ENCODE results near the gene CYP27C1.
"Not testable (repeated sequence)": the region's sequence is repeated elsewhere in the genome, so short reads cannot be mapped to it uniquely, and the experiment has no call there.

CYP27C1 gene

DNA sequence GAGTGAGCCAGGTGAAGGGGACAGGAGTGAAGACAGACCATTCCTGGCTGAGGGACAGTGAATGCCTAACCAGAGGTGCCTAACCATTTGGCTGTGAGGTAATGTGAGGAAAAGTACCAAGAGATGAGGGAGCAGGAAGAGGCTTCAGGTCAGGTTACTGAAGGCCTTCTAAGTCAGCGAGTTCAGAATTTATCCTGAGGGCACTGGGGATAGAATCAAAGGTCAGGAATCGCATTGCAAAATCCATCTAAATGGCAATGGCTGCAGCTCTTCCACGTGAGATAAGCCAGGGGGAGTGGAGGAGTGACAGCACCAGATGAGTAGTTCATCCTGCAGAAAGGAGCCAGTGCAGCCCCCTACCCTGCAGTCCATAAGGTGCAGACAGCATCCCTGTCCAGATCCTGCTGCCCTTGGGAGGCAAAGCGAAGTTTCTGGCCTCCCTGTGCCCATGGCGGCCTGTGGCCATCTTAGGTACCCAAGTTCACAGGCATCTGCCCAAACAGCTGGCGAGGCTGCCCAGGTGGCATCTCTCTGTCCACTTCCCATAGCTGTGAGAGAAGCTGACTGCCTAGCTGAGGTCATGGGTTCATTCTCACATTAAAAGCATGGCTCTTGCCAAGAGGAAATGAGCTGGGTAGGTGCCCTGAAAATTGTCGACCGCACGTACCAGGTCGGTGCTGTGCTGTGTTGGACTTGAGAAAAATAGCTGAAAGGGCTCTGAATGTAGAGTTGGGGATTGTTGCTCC lies 49.5 kb downstream of the CYP27C1 start:
- no peak for DNase-seq (ENCODE audit: low read depth in 2 of 2)

- no peak for DNase-seq (ENCODE audit: low read depth in 2 of 2)
Measured at GRCh38 chr2:127170021-127170420, 50.1 kb downstream of the CYP27C1 start.

- no peak for DNase-seq (ENCODE audit: low read depth in 2 of 2)
Measured at GRCh38 chr2:127169066-127169660, 50.9 kb downstream of the CYP27C1 start.

GRCh38 chr2:127166231-127166860 lies 53.8 kb downstream of the CYP27C1 start:
- DNase-seq (ENCODE audit: low read depth in 2 of 2), result no peak

GRCh38 chr2:127165539-127165935 lies 54.6 kb downstream of the CYP27C1 start:
- DNase-seq (ENCODE audit: low read depth in 2 of 2), result no peak

DNA sequence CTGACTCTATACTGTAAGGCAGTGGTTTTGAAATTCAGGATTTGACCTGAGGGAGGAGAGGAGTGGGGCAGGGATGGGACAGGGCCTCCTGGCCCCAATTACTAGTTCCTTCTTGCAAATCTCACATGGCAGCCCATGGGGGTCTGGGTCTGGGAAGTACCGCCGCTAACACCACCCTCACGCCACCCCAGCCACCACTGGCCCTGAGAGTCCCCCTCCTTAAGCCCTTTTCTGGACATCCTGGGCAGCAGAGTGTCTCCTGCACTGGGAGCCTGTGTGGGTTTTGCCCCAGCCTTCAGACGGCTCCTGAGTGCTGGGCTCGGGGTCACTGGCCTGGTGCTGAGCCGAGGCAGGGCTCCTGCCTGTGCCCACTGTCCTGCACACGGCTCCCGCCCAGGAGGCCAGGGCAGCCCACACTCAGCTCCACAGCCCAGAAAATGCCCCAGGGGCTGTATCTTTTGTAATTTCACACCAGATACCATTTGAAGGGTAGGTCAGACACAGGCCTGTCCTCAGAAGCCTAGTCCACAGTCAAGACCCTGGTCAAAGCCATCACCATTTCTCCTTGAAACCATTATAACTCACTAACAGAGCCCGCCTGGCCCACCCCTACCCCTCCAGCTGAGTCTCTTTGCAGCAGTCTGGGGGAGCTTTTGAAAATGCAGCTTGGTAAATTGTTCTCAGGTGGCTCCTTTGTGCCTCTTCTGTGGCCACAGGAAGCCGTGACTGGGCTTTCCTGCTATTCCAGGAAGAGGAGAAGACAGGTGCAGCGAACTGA lies 55.1 kb downstream of the CYP27C1 start:
- DNase-seq (ENCODE audit: low read depth in 2 of 2), result no peak

DNA sequence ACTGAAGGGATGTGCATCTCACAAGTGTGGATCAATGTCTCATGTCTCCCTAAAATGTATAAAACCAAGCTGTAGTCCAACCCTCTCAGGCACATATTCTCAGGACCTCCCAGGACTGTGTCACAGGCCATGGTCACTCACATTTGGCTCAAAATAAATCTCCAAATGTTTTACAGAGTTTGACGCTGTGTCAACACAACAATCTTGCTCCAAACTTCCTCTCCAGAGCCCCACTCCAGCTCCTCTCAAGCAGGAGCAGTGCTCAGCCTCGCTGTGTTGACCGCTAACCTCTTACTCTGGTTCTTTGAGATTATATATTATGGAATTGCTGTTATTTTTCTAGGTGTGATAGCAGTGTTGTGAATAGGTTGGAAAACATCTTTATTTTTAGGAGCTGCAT lies 56.2 kb downstream of the CYP27C1 start:
- DNase-seq (ENCODE audit: low read depth in 2 of 2), result no peak

GRCh38 chr2:127163090-127163406 lies 57.1 kb downstream of the CYP27C1 start:
- not testable (repeated sequence) for DNase-seq (ENCODE audit: low read depth in 2 of 2)

DNA sequence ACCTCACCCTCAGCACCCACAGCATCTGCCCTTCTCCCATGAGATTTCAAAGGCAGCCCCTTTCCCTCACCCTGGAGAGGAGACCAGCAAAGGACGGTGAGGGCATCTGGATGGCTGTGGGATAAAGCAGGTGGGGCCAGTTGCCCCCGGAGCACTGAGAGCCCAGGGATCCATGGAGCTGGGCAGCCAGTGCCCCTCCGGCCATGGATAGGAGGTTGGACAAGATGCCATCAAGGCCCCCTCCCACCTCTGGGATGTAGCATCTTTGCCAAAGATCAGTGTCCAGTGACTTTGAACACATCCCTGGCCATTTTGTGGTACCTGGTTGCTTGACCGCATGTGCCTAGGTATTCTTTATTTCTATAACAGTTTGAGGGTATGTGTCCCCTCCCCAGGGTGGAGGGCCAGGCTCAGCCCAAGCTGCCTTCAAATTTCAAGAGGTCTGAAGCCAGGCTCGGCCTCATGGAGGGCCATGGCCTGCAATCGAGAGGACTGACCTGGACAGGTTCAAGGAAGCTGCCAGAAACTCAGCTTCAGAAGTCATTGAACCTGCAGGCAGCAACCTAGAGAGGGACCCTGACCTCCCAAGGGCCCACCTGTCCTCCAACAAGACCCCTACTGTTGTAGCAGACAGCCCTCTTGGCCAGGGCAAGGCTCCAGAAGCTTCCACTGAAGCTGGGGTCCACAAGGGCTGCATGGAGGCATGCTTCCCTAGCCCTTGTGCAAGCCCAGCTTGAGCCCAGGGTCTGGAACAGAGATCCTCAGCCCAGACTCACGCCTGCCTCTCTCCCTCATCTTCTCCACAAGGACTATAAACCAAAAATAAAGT lies 57.6 kb downstream of the CYP27C1 start:
- DNase-seq (ENCODE audit: low read depth in 2 of 2), result no peak

DNA sequence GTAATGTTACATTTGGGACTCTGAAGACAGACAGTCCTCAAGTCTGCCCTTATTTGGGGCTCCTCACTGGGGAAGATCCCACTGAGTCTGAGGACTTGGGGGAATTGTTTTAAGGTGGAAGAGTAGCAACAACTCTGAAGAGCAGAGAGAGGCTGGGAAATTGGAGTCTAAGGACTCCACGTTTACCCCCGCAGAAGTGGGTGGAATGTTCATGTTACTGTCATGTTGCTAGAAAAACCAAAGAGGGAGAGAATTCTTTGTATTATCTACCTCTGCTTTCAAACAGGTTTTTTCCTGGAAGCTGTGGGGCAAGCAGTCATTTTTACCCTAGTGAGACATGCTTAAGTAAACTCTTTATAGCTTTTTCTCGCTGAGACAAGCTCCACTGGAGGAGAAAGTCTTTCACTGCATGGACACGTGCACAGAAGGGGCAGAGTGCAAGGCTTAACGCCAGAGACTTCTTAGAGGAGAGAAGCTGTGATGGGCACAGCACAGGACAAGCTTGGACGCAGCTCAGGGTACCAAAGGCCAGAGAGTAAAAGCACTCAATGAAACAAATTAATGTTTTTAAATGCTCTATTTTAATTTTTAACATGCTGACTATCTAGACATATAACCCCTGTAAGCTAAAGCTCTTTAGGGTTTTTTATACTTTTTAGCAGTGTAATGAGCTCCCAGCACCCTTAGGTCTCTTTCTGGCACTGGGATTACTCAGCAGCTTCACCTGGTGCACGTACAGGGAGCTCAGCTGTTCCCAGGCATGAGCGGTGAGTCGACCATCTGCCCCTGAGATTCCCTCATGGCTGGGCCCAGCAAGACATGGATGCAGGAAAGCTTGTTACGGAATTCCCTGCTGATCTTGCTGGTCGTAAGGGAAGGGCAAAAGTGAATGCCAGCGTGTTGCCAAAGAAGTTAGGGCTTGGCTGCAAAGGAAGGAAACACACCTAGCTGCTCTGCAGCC lies 58.6 kb downstream of the CYP27C1 start:
- DNase-seq (ENCODE audit: low read depth in 2 of 2), result no peak

GRCh38 chr2:127160676-127161075 lies 59.4 kb downstream of the CYP27C1 start:
- no peak for DNase-seq (ENCODE audit: low read depth in 2 of 2)

DNA sequence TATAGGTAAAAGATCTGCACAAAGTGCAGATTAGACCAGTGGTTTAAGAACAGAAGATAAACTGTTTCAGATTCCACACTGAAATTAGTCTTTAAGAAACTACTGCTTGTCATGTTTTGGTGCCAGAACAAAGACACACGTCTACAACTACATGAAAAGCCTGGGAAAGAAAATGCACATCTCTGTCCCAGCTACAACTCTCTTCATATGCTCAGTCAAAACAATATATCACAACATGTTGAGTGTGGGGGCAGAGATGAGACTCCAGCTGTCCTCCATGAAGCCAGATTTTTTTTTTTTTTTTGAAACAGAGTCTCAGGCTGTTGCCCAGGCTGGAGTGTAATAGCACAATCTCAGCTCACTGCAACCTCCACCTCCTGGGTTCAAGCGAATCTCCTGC lies 60.6 kb downstream of the CYP27C1 start:
- DNase-seq (ENCODE audit: low read depth in 2 of 2), result no peak

DNA sequence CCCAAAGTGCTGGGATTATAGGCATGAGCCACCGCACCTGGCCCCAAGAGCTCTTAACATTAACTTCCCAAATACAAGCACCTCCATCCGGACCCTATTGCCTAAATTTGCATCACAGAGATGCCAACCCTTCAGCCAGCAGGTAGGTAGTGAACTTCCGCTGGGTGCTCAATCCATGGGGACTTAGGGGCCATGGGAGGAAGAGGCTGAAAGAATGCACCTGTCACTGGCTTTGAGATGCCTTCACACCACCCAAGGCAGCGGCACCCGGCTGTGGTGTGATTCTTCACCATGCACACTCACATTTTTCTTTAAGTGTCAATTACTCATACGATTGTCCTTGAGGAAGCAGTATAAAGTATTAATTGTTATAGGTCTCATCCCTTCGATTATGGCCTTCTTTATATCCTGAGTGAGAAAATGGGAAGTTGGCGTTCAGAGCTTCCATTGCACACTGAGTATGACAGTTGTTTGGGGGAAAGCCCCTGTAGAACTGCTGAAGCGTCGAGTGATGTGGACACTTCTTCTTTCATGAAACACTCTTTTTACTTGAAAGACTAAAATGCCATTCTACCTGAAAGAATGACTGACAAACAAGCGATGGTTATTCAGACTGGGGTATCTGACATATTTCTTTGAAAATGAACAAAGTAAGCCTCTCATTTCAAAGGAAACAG lies 61.3 kb downstream of the CYP27C1 start:
- no peak for DNase-seq (ENCODE audit: low read depth in 2 of 2)

GRCh38 chr2:127157651-127158485 lies 62.2 kb downstream of the CYP27C1 start:
- no peak for DNase-seq (ENCODE audit: low read depth in 2 of 2)

GRCh38 chr2:127157114-127157513 lies 63.0 kb downstream of the CYP27C1 start:
- DNase-seq (ENCODE audit: low read depth in 2 of 2), result no peak

GRCh38 chr2:127155947-127156346 lies 64.2 kb downstream of the CYP27C1 start:
- no peak for DNase-seq (ENCODE audit: low read depth in 2 of 2)

DNA sequence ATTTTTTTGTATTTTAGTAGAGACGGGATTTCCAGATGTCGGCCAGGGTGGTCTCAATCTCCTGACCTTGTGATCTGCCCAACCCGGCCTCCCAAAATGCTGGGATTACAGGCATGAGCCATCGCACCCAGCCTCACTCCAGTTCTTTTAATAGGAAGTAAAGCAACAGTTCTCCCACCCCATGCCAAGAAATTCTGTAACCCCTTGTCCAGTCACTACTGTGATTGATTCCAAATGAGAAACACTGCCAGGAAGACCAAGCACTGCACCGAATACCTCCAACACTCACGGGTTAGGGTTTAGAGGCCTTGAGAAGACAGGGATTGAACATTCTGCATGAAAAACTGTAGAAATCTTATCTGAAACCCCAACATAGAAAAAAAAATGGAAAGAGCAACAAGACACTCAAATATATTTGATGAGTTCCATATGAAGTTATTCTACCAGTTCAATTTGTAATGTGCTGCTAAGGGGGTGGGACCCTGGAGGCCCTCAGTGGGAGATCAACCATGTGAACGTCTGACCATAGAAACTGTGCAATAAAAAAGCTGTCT lies 65.0 kb downstream of the CYP27C1 start:
- DNase-seq (ENCODE audit: low read depth in 2 of 2), result no peak

DNA sequence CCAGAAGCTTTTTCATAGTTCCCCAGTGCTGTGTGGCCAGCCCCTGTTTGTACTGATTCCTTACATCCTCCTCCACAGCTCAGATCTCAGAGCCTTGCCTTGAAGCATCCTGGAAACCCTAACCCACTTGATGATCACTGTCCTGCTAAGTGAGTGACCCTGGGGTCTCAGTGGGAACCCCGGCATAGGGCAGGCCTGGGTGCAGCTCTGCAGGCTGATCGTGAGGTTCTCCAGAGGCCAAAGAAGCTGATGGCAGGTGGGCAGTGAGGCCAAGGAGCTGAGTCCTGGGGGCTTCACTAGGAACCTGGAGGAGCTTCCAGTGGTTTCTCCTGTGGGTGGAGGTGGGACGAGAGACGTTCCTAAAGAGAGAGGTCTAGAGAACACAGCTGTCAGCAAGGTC lies 65.7 kb downstream of the CYP27C1 start:
- no peak for DNase-seq (ENCODE audit: low read depth in 2 of 2)

GRCh38 chr2:127153691-127154158 lies 66.4 kb downstream of the CYP27C1 start:
- no peak for DNase-seq (ENCODE audit: low read depth in 2 of 2)

Data from stimulated activated CD4-positive, alpha-beta T cell treated with anti-CD3 and anti-CD28 coated beads, Interleukin-4, amount 100 ng/mL, for 48 hours (primary cell).